Erythroblast (primary cell): ENCODE data around the gene SMU1.

Source experiments
- DNase-seq, 2 experiments: peaks; one replicate each; lab custom pipeline; 2025; lab: John Stamatoyannopoulos, UW
- GATA1 ChIP-seq: IDR thresholded peaks from 2 replicates; pipeline ENCODE4 v1.6.1; 2011; ENCODE audit warnings: low read depth, mild to moderate bottlenecking, control low read depth, low read length, moderate library complexity
- POLR2A ChIP-seq: IDR thresholded peaks from 2 replicates; pipeline ENCODE4 v1.6.1; 2011; ENCODE audit warnings: mild to moderate bottlenecking, low read length

The SMU1 gene

DNA sequence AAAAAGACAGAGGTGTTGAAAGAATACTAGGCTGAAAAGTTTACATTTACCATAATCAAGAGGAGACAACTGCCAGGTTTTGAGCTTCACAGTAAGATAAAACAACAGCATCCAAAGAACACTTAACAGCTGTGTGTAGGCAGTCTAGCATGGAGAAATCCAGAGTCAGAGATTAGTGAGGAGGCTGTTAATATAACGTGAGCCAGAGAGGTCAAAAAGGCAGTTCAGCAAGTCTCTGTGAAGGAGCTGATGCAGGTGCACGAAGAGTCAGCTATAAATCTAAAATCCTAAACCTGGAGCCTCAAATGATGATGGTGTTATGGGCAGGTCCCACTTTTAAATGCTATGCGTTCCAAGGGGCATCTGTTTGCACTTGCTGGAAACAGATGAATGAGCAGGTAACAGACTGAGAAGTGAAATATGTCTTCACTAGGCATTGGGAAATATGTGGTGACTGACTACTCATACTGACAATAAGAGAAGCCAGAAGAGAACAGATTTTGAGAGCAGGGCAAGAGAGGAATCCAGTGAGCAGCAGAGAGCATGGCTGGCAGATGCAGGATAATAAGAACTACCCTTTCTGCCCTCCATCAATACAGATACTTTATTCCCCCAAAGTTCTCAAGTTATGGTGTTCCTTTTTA lies 83.8 kb downstream of the SMU1 start:
- TF ChIP-seq POLR2A = no peak
- no peak for TF ChIP-seq GATA1
- no peak for DNase-seq

DNA sequence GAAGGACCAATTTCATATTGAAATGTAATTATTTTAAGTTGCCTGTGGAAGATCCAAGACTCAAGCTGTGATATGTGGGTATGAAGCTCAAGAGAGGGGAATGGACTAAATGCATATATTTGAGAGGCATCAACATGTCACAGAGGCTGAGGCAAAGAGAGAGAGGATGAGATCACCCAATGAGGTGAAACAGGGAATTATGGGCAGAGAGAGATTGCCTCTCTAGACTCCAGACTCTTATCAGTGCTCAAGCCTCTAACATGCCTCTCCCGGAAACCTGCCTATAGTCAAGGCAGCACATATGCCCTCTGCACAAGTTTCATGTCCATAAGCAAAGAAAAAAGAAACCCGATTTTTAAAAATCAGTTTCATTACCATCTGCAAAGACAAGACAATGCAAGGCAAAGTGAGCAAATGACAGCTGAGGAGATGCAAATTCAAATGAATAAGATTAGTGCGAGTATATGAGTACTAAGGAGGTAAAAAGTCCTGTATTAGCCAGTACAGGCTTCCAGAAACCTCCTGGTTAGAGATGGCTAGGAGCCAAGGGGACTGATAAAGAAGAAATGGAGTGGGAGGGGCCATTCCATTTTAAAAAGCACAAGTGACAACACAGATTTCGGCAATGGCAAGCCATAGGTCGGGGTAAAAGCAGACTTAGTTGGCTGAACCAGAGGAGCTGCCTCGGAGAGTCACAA lies 84.4 kb downstream of the SMU1 start:
- TF ChIP-seq GATA1 = no peak
- TF ChIP-seq POLR2A = no peak
- DNase-seq = peak; percentile 58 to 70
